Measurements from ENCODE around the gene INS. TPM values are rescaled to one million over a fixed set of nuclear protein-coding genes. Genes with fewer than 3 reads are reported as not detected.
A peak's percentile ranks its signal among the peaks of the same experiment; 100 is the strongest.

Gene INS
- total RNA-seq, 2 donors from 2014 or later, result not detected

- H3K9me3 ChIP-seq (ENCODE audit: control insufficient read depth, low read length, poor library complexity, severe bottlenecking), result no peaks in the 10 kb centered on the region
- Mint-ChIP-seq H3K27me3 (peaks cover 53% of the 10 kb centered on the region), H3K27ac (no peak overlapping the region), H3K36me3 (ENCODE audit: low read depth) (peaks cover 5% of the 10 kb centered on the region), H3K4me3 (peak overlapping the region; percentile 64), H3K4me1 (peaks cover 6% of the 10 kb centered on the region)
- ATAC-seq (no peak), DNase-seq (peak in 1 of 3 donors; percentile 7)
Measured at GRCh38 chr11:2137202-2138067, 23.6 kb downstream of the INS start.

DNA sequence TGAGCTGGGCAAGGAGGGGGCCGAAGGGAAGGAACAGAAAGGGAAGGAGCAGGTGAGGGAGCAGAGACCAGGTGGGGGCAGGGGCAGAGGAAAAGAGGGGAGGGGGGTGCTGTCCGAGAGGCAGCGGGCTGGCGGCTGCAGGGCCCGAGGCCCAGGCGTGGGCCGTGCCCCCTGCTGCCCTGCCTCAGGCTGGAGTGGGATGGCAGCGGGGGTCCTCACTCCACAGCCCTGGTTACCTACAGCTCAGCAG lies 24.1 kb downstream of the INS start:
- no peaks in the 10 kb centered on the region for H3K9me3 ChIP-seq (ENCODE audit: control insufficient read depth, low read length, poor library complexity, severe bottlenecking)
- Mint-ChIP-seq H3K4me3 (peak overlapping the region; percentile 53), H3K4me1 (peaks cover 6% of the 10 kb centered on the region), H3K27ac (no peak overlapping the region), H3K27me3 (peaks cover 48% of the 10 kb centered on the region), H3K36me3 (ENCODE audit: low read depth) (peaks cover 5% of the 10 kb centered on the region)
- DNase-seq (peak in 1 of 3 donors; percentile 5), ATAC-seq (no peak)

DNA sequence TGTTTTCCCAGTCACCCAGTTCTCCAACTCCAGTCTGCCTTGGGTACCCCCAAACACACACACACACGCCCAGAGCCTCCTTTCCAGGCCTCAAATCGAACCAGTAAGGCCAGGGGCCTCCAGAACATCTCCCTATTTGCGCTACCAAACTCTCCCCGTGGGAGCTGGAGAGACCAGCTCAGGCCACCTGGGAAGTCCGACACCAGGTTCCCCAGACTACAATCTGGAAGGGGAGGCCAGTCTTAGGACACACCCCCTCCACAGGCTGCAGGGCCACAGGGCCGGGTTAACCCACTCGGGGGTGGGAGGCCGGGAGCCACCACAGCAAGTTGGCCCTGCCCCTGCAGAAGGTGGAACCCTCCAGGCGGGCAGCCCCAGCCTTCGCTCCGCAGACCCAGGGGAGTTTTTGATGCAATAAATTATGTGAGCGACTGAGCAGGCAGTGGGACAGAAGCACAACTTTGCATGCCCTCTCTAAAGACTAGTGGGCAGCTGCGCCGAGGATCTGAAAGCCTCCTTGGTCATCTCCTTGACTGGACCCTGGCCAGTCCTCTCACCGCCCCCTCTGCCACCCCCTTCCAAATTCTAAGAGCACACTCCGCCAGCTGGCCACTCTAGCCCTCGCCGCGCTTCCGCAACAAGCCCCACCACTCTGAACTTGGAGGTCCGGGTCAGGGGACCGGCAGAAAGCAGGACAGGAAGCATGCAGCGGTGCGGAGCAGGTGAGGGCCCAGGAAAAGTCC lies 24.6 kb downstream of the INS start:
- Mint-ChIP-seq H3K27ac (no peak overlapping the region), H3K27me3 (peaks cover 43% of the 10 kb centered on the region), H3K36me3 (ENCODE audit: low read depth) (peaks cover 5% of the 10 kb centered on the region), H3K4me1 (peaks cover 6% of the 10 kb centered on the region), H3K4me3 (peak overlapping the region; percentile 53)
- no peak for ATAC-seq
- H3K9me3 ChIP-seq (ENCODE audit: control insufficient read depth, low read length, poor library complexity, severe bottlenecking), result no peaks in the 10 kb centered on the region
- DNase-seq, result peak in 1 of 3 donors; percentile 7

DNA sequence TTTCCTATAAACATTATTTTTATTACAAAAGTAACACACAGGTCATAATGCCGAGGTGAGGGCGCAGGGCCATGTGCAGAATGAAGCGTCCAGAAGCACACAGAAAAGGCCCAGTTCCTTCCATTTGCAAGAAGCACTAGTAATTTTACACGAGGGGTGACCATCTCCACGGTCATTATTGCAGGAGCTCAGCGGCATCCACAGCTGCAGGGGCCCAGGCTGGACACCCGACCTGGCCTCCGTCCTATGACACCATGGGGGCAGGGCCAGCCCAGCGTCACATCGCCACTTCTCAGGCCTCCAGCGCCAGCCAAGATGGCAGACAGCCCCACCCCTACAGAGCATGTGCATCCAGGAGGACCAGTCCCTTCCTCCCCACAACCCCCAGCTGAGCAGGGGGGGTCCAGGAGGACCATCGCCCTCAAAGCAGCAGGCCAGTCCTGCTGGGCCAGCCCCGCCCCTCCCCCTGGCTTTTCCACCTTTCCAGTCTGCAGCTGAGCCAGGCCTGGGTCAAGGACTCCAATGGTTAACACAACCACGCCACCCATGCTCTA lies 25.3 kb downstream of the INS start:
- DNase-seq (peak in 1 of 3 donors; percentile 10), ATAC-seq (no peak)
- H3K27me3 Mint-ChIP-seq, result peaks cover 37% of the 10 kb centered on the region
- no peak overlapping the region for H3K27ac Mint-ChIP-seq
- H3K36me3 Mint-ChIP-seq (ENCODE audit: low read depth), result peaks cover 5% of the 10 kb centered on the region
- H3K9me3 ChIP-seq (ENCODE audit: control insufficient read depth, low read length, poor library complexity, severe bottlenecking), result no peaks in the 10 kb centered on the region
- peaks cover 6% of the 10 kb centered on the region for H3K4me1 Mint-ChIP-seq
- no peak overlapping the region for H3K4me3 Mint-ChIP-seq

DNA sequence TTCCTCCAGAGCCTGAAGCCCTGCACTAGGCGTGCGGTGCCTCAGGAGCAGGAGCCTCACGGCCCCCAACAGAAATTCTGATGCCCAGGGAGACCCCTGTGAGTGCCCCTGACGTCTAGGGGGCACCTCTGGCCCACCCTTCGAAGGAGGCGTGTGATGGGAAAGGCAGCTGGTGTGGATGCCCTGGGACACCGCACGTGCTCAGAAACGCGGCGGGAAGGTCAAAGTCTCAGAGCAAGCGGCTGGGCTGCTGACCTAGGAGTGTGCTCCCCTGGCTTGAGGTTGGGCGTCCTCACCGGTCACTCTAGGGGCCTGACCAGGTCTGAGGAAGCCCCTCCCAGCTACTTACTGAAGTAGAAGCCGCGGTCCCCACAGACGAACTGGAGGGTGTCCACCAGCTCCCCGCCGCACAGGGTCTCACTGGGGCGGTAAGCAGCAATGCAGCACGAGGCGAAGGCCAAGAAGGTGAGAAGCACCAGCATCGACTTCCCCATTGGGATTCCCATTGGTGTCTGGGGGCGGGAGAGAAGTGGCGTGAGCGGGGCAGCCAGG lies 25.9 kb downstream of the INS start:
- DNase-seq (no peak), ATAC-seq (no peak)
- peaks cover 37% of the 10 kb centered on the region for H3K27me3 Mint-ChIP-seq
- H3K9me3 ChIP-seq (ENCODE audit: control insufficient read depth, low read length, poor library complexity, severe bottlenecking), result no peaks in the 10 kb centered on the region
- peaks cover 5% of the 10 kb centered on the region for H3K36me3 Mint-ChIP-seq (ENCODE audit: low read depth)
- H3K4me3 Mint-ChIP-seq, result no peak overlapping the region
- H3K27ac Mint-ChIP-seq, result no peak overlapping the region
- H3K4me1 Mint-ChIP-seq, result peaks cover 6% of the 10 kb centered on the region

DNA sequence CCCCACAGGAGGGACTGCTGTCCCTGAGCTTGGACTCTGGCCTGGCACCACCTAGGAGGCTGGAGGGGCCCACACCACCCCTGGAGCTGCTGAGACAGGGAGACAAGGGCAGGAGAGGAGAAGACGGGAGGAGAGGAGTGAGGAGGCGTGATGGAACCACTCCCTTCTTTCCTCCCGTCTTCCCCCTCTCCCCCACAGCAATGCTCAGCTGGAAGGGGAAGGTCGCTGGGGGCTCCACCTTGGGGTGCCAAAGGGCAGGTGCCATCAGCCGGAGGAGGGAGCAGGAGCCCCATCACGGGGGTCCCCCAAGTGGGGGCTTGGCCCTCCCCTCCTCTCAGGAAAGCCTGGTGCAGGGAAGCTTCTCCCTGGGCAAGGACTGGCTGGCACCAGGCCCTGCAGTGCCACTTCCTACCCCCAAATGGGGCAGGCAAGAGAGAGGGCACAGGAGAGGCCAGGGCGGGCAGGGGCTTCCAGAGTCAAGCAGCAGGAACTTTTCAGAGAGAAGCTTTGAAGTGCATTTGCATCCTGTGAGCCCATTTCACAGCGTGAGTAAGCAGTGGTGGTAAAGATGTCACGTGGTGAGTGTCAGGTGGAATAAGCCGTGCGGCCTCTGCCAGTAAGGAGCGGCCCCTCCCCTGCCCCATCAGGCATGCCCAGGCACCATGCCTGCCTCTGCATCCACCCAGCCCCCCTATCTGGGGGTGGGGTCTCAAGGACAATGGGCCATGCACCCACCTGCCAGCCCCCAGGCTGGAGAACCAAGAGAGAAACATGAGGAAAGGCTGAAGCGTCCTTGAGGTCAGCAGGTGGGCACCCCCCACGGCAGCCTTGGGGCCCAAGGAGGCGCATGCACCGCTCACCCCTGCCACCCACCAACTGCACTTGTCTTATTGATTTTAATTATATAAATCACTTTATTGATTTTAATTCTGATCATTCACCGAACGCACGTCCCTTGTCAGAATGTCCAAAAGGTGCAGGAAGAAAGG lies 26.7 kb downstream of the INS start:
- no peak for ATAC-seq
- no peak overlapping the region for H3K4me3 Mint-ChIP-seq
- H3K27me3 Mint-ChIP-seq, result peaks cover 37% of the 10 kb centered on the region
- H3K36me3 Mint-ChIP-seq (ENCODE audit: low read depth), result peaks cover 5% of the 10 kb centered on the region
- peaks cover 6% of the 10 kb centered on the region for H3K4me1 Mint-ChIP-seq
- no peak overlapping the region for H3K27ac Mint-ChIP-seq
- H3K9me3 ChIP-seq (ENCODE audit: control insufficient read depth, low read length, poor library complexity, severe bottlenecking), result no peaks in the 10 kb centered on the region
- no peak for DNase-seq

DNA sequence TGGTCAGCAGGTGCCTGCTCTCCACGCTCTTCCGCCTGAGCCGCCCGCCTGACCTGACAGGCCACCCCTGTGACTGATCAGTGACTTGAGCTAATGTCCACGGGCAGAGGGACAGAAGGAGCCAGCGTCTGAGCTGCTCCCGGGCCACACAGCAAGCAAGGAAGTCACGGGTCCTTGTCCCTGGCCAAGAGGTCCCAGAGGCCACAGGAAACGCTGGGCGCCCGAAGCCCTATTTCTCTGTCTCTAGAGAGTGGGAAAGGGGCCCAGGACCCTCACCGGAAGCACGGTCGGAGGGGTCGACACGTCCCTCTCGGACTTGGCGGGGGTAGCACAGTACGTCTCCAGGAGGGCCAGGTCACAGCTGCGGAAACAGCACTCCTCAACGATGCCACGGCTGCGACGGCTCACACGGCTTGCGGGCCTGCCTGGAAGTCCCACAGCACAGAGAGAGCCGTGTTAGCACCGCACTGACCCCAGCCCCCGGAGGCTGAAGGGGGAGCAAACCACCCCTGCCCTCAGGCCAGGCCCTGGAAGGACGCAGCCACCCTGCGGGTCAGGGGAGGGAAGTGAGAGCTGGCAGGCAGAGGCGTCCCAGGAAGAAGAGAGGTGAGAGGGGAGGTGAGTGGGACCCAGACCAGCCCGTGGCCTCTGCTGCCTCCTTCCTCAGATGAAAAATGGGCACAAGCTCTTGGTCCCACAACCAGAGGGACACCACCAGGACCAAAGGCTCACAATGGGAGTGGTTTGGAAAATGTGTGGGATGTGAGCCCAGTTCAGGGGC lies 27.6 kb downstream of the INS start:
- Mint-ChIP-seq H3K4me3 (no peak overlapping the region), H3K27me3 (peaks cover 37% of the 10 kb centered on the region), H3K36me3 (ENCODE audit: low read depth) (peaks cover 5% of the 10 kb centered on the region), H3K27ac (no peak overlapping the region), H3K4me1 (peaks cover 6% of the 10 kb centered on the region)
- DNase-seq, result peak in 1 of 3 donors; percentile 8
- ATAC-seq, result no peak
- H3K9me3 ChIP-seq (ENCODE audit: control insufficient read depth, low read length, poor library complexity, severe bottlenecking), result no peaks in the 10 kb centered on the region

DNA sequence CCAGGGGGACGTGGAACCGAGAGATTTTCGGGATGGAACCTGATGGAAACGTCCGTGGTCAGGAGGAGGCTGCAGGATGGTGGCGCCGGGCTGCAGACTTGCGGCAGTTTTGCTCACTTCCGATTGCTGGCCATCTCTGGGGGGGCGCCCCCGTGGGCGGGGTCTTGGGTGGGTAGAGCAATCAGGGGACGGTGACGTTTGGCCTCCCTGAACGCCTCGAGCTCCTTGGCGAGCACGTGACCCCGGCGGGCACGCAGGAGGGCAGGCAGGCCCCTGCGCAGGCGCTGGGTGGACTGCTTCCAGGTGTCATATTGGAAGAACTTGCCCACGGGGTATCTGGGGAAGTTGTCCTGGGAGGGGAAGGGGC lies 28.2 kb downstream of the INS start:
- H3K27ac Mint-ChIP-seq, result no peak overlapping the region
- peaks cover 4% of the 10 kb centered on the region for H3K36me3 Mint-ChIP-seq (ENCODE audit: low read depth)
- H3K9me3 ChIP-seq (ENCODE audit: control insufficient read depth, low read length, poor library complexity, severe bottlenecking), result no peaks in the 10 kb centered on the region
- no peak overlapping the region for H3K4me3 Mint-ChIP-seq
- DNase-seq (no peak), ATAC-seq (no peak)
- H3K27me3 Mint-ChIP-seq, result peaks cover 37% of the 10 kb centered on the region
- H3K4me1 Mint-ChIP-seq, result peaks cover 4% of the 10 kb centered on the region

- DNase-seq (no peak), ATAC-seq (no peak)
- H3K36me3 Mint-ChIP-seq (ENCODE audit: low read depth), result peaks cover 4% of the 10 kb centered on the region
- H3K9me3 ChIP-seq (ENCODE audit: control insufficient read depth, low read length, poor library complexity, severe bottlenecking), result no peaks in the 10 kb centered on the region
- no peak overlapping the region for H3K4me3 Mint-ChIP-seq
- H3K27ac Mint-ChIP-seq, result no peak overlapping the region
- peaks cover 37% of the 10 kb centered on the region for H3K27me3 Mint-ChIP-seq
- no peaks in the 10 kb centered on the region for H3K4me1 Mint-ChIP-seq
Measured at GRCh38 chr11:2132246-2132645, 28.8 kb downstream of the INS start.

- no peak for DNase-seq
- no peak for ATAC-seq
- no peaks in the 10 kb centered on the region for H3K4me1 Mint-ChIP-seq
- peaks cover 35% of the 10 kb centered on the region for H3K27me3 Mint-ChIP-seq
- no peak overlapping the region for H3K4me3 Mint-ChIP-seq
- no peak overlapping the region for H3K27ac Mint-ChIP-seq
- H3K36me3 Mint-ChIP-seq (ENCODE audit: low read depth), result peaks cover 4% of the 10 kb centered on the region
- no peaks in the 10 kb centered on the region for H3K9me3 ChIP-seq (ENCODE audit: control insufficient read depth, low read length, poor library complexity, severe bottlenecking)
Measured at GRCh38 chr11:2131371-2132236, 29.4 kb downstream of the INS start.

DNA sequence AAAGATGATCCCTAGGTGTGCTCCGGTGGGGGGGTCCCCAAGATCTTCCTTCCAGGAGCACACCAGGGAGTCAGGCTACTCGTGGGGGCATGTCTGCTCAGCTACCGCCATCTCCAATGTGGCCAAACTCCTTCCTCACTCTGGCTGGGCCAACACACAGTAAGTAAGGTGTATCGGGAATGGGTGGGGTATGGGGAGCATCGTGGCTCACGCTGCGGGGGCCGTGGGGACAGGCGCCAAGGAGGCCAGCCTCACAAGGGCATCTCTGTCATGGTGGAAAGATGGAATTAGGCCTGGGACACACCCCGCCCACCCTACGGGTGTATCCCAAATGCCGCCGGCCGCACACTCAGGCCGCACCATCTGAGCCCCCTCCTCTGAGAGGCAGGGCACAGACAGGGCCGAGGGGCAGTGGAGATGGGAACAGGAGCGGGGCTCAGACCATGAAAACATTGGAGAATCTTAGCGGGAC lies 30.1 kb downstream of the INS start:
- DNase-seq (no peak), ATAC-seq (no peak)
- Mint-ChIP-seq H3K27me3 (peaks cover 28% of the 10 kb centered on the region), H3K4me1 (no peaks in the 10 kb centered on the region), H3K36me3 (ENCODE audit: low read depth) (no peaks in the 10 kb centered on the region), H3K4me3 (no peak overlapping the region), H3K27ac (no peak overlapping the region)
- no peaks in the 10 kb centered on the region for H3K9me3 ChIP-seq (ENCODE audit: control insufficient read depth, low read length, poor library complexity, severe bottlenecking)
